Liver (tissue), 9 donors: ENCODE results near the gene CDH4. TPM values are rescaled to one million over a fixed set of nuclear protein-coding genes. Genes with fewer than 3 reads are reported as not detected.

ENCODE experiments used
- DNase-seq: peaks from one replicate; pipeline ENCODE4 v3.0.0-alpha.2; 2017; ENCODE audit warnings: low spot score
- H3K27ac ChIP-seq, 2 donors: one replicate each; pipeline ENCODE4 v1.7.0; 2013; ENCODE audit warnings: inconsistent platforms in 2 of 2, low read length in 2 of 2, control low read depth in 1 of 2, low read depth in 1 of 2, mild to moderate bottlenecking in 1 of 2
- H3K27me3 ChIP-seq, 4 donors: one replicate each; pipeline versions ENCODE4 v1.6.1 to v1.7.0; 2013; ENCODE audit warnings: low read length in 3 of 4, inconsistent platforms in 1 of 4, mild to moderate bottlenecking in 1 of 4, moderate library complexity in 1 of 4; ENCODE audit not compliant: control insufficient read depth in 4 of 4, insufficient read depth in 4 of 4
- H3K36me3 ChIP-seq, 4 donors: one replicate each; pipeline versions ENCODE4 v1.6.1 to v1.7.0; 2013; ENCODE audit warnings: low read length in 3 of 4, mild to moderate bottlenecking in 3 of 4, low read depth in 1 of 4, moderate library complexity in 1 of 4; ENCODE audit not compliant: control insufficient read depth in 4 of 4, insufficient read depth in 3 of 4
- H3K4me1 ChIP-seq, 4 donors: one replicate each; pipeline versions ENCODE4 v1.6.1 to v1.7.0; 2013; ENCODE audit warnings: low read length in 3 of 4, mild to moderate bottlenecking in 3 of 4, moderate library complexity in 1 of 4; ENCODE audit not compliant: control insufficient read depth in 4 of 4, insufficient read depth in 4 of 4
- H3K4me3 ChIP-seq, 3 donors: one replicate each; pipeline versions ENCODE4 v1.6.1 to v1.7.0; 2013; ENCODE audit warnings: low read length in 3 of 3, control low read depth in 1 of 3, low read depth in 1 of 3, mild to moderate bottlenecking in 1 of 3
- H3K9ac ChIP-seq, 2 donors: one replicate each; pipeline ENCODE4 v1.7.0; 2013; ENCODE audit warnings: low read length in 2 of 2, mild to moderate bottlenecking in 2 of 2, moderate library complexity in 2 of 2, control low read depth in 1 of 2, low read depth in 1 of 2
- H3K9me3 ChIP-seq, 4 donors: one replicate each; pipeline versions ENCODE4 v1.6.1 to v1.7.0; 2013; ENCODE audit warnings: low read length in 3 of 4; ENCODE audit not compliant: control insufficient read depth in 4 of 4
- CTCF ChIP-seq: fragments of 150-350 bp; IDR thresholded peaks from 2 replicates; pipeline ENCODE4 v1.5.1; 2017; ENCODE audit warnings: improper control_type of control experiment, low read depth, low read length; ENCODE audit not compliant: missing input control
- EGR1 ChIP-seq, 2 donors: IDR thresholded peaks; 2 replicates each; pipeline ENCODE4 v1.6.1; 2016 to 2018; ENCODE audit warnings: antibody characterized with exemption in 2 of 2, low read depth in 2 of 2
- FOXA1 ChIP-seq: IDR thresholded peaks from 2 replicates; pipeline ENCODE4 v1.6.1; 2016; ENCODE audit warnings: antibody characterized with exemption
- FOXA2 ChIP-seq: IDR thresholded peaks from 2 replicates; pipeline ENCODE4 v1.6.1; 2016; ENCODE audit warnings: antibody characterized with exemption
- HNF4A ChIP-seq, 2 donors: conservative IDR thresholded peaks; 2 replicates each; pipeline ENCODE4 v1.6.1; 2016; ENCODE audit warnings: antibody characterized with exemption in 2 of 2, mild to moderate bottlenecking in 2 of 2
- HNF4G ChIP-seq: IDR thresholded peaks from 2 replicates; pipeline ENCODE4 v1.6.1; 2016; ENCODE audit warnings: antibody characterized with exemption
- JUND ChIP-seq, 2 donors: IDR thresholded peaks; 2 replicates each; pipeline ENCODE4 v1.6.1; 2016; ENCODE audit warnings: antibody characterized with exemption in 2 of 2
- MAX ChIP-seq: IDR thresholded peaks from 2 replicates; pipeline ENCODE4 v1.6.1; 2016; ENCODE audit warnings: antibody characterized with exemption
- NR2F2 ChIP-seq: IDR thresholded peaks from 2 replicates; pipeline ENCODE4 v1.6.1; 2016; ENCODE audit warnings: antibody characterized with exemption
- RAD21 ChIP-seq, 2 donors: IDR thresholded peaks; 2 replicates each; pipeline ENCODE4 v1.6.1; 2016; ENCODE audit warnings: antibody characterized with exemption in 2 of 2, mild to moderate bottlenecking in 2 of 2
- REST ChIP-seq: IDR thresholded peaks from 2 replicates; pipeline ENCODE4 v1.6.1; 2016; ENCODE audit warnings: antibody characterized with exemption, mild to moderate bottlenecking
- RXRA ChIP-seq, 2 donors: IDR thresholded peaks; 2 replicates each; pipeline ENCODE4 v1.6.1; 2017 to 2018; ENCODE audit warnings: antibody characterized with exemption in 2 of 2, mild to moderate bottlenecking in 1 of 2
- SP1 ChIP-seq: IDR thresholded peaks from 2 replicates; pipeline ENCODE4 v1.6.1; 2018; ENCODE audit warnings: antibody characterized with exemption, mild to moderate bottlenecking
- TAF1 ChIP-seq: conservative IDR thresholded peaks from 2 replicates; pipeline ENCODE4 v1.6.1; 2016; ENCODE audit warnings: antibody characterized with exemption, mild to moderate bottlenecking
- YY1 ChIP-seq: IDR thresholded peaks from 2 replicates; pipeline ENCODE4 v1.6.1; 2016; ENCODE audit warnings: antibody characterized with exemption, mild to moderate bottlenecking
- ZBTB33 ChIP-seq: IDR thresholded peaks from 2 replicates; pipeline ENCODE4 v1.6.1; 2016; ENCODE audit warnings: antibody characterized with exemption
- WGBS: extraction: QIAGEN DNeasy Blood & Tissue Kit; methylation state at CpG from one replicate; pipeline ENCODE4 v1.1.7; 2013; 5-methylcytosine and 5-hydroxymethylcytosine counted together
- polyA plus RNA-seq, 2 donors: library from polyadenylated mRNA; stranded (reverse) in 1 of 2; unstranded in 1 of 2; fragments of 200-250 nt in 1 of 2; fragments of >200 nt in 1 of 2; fragmentation: Nextera tagmentation in 1 of 2; extraction: Ambion mirVana in 1 of 2; gene quantifications; one replicate each; pipeline versions ENCODE4 v1.2.1 to v1.2.3, GENCODE V29; 2013 to 2015
- total RNA-seq, 2 donors: library from RNA; depleted of rRNA; stranded (reverse); fragments of >200 nt; gene quantifications; one replicate each; pipeline ENCODE4 v1.2.3, GENCODE V29; 2014
- TF ChIP-seq, protein P1 (sequence below): IDR thresholded peaks from 2 replicates; pipeline ENCODE4 v1.6.1; 2016; ENCODE audit warnings: antibody characterized with exemption
- donor health status: healthy.
- donor health status: healthy.
- donor health status: healthy.
- donor health status: healthy.
- donor health status: healthy.

The CDH4 gene
- total and polyA plus RNA-seq, 4 donors: 0.03 to 0.25 (median 0.19) TPM; not detected in 1

DNA sequence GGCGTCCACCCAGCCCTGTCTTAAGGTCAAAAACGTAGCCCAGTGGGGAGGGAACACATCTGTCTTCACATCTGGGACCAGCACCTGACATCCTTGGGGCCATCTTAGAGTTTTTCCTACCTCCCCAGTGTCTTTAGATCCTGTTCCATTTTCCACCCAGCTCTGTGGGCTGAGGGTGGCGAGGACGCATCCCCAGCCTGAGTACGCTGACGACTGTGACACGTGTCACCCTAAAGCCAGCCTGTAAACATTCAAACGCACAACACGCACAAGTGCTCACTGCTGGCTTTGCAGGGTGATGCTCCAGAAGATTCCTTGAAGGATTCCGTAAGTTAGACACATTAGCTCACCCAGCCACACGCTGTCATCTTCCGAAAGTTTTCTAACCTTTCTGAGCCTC lies 597.8 kb downstream of the CDH4 start:
- no peaks in the 10 kb centered on the region for H3K27me3 ChIP-seq
- H3K9ac ChIP-seq: no peak overlapping the region
- no peak for DNase-seq
- no peak overlapping the region for H3K4me3 ChIP-seq
- H3K9me3 ChIP-seq: no peaks in the 10 kb centered on the region
- WGBS: 78% methylated on average over 12 of the region's 12 CpGs
- TF ChIP-seq JUND (IDR thresholded peaks at IDR 0.05) (no peak), NR2F2 (no peak), YY1 (no peak), MAX (no peak), TAF1 (no peak), SP1 (no peak), FOXA1 (no peak), RXRA (IDR thresholded peaks at IDR 0.05) (no peak), CTCF (no peak), EGR1 (IDR thresholded peaks at IDR 0.05; ENCODE audit: low read depth in 2 of 2) (no peak), HNF4A (conservative IDR thresholded peaks at IDR 0.05) (no peak), FOXA2 (no peak), ZBTB33 (no peak), RAD21 (IDR thresholded peaks at IDR 0.05) (no peak), REST (no peak), HNF4G (no peak)
- TF ChIP-seq, protein P1, sequence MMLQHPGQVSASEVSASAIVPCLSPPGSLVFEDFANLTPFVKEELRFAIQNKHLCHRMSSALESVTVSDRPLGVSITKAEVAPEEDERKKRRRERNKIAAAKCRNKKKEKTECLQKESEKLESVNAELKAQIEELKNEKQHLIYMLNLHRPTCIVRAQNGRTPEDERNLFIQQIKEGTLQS: no peak
- H3K27ac ChIP-seq: no peak overlapping the region
- H3K4me1 ChIP-seq: no peaks in the 10 kb centered on the region
- no peaks in the 10 kb centered on the region for H3K36me3 ChIP-seq

- H3K36me3 ChIP-seq: no peaks in the 10 kb centered on the region
- no peak overlapping the region for H3K9ac ChIP-seq
- WGBS: 81% methylated on average over 14 of the region's 14 CpGs
- H3K27ac ChIP-seq: no peak overlapping the region
- no peaks in the 10 kb centered on the region for H3K27me3 ChIP-seq
- no peak for TF ChIP-seq NR2F2
- TF ChIP-seq RAD21 (IDR thresholded peaks at IDR 0.05): no peak
- no peak for TF ChIP-seq YY1
- no peak for TF ChIP-seq JUND (IDR thresholded peaks at IDR 0.05)
- no peak for TF ChIP-seq EGR1 (IDR thresholded peaks at IDR 0.05; ENCODE audit: low read depth in 2 of 2)
- TF ChIP-seq ZBTB33: no peak
- no peak for TF ChIP-seq FOXA2
- no peak for TF ChIP-seq HNF4A (conservative IDR thresholded peaks at IDR 0.05)
- TF ChIP-seq CTCF: no peak
- TF ChIP-seq FOXA1: no peak
- TF ChIP-seq TAF1: no peak
- TF ChIP-seq RXRA (IDR thresholded peaks at IDR 0.05): no peak
- no peak overlapping the region for H3K4me3 ChIP-seq
- no peaks in the 10 kb centered on the region for H3K4me1 ChIP-seq
- H3K9me3 ChIP-seq: no peaks in the 10 kb centered on the region
- no peak for DNase-seq
These were observed 598.4 kb downstream of the CDH4 start for GRCh38 chr20:61850457-61850856.
